CD14-positive monocyte (primary cell): ENCODE data around the gene C16orf92. TPM values are rescaled to one million over a fixed set of nuclear protein-coding genes. Genes with fewer than 3 reads are reported as not detected.

Source experiments
- DNase-seq, 3 donors: peaks; one replicate each; pipeline ENCODE4 v3.0.0-alpha.2; 2011 to 2022
- H2AFZ ChIP-seq: 2 replicates; pipeline ENCODE4 v1.6.0; 2012; ENCODE audit warnings: mild to moderate bottlenecking, low read depth, low read length, inconsistent platforms; ENCODE audit not compliant: insufficient read depth, poor library complexity, severe bottlenecking
- H3K27ac ChIP-seq, 2 donors: 1 replicate in 1 of 2; 2 replicates in 1 of 2; pipeline ENCODE4 v1.5.1; 2012 to 2013; ENCODE audit warnings: low read length in 2 of 2, control low read depth in 1 of 2, inconsistent platforms in 1 of 2, low read depth in 1 of 2, mild to moderate bottlenecking in 1 of 2
- H3K27me3 ChIP-seq, 2 donors: one replicate each; pipeline versions ENCODE4 v1.6.0 to v1.6.1; 2011 to 2013; ENCODE audit warnings: low read length in 2 of 2; ENCODE audit not compliant: control insufficient read depth in 2 of 2, insufficient read depth in 2 of 2
- H3K36me3 ChIP-seq, 2 donors: replicated peaks in 1 of 2; 1 replicate in 1 of 2; 2 replicates in 1 of 2; pipeline versions ENCODE4 v1.5.1 to v1.6.1; 2012 to 2013; ENCODE audit warnings: low read length in 2 of 2, control low read depth in 1 of 2, inconsistent platforms in 1 of 2, mild to moderate bottlenecking in 1 of 2; ENCODE audit not compliant: insufficient read depth in 2 of 2, control insufficient read depth in 1 of 2
- H3K4me1 ChIP-seq, 2 donors: 1 replicate in 1 of 2; 2 replicates in 1 of 2; pipeline versions ENCODE4 v1.5.1 to v1.6.1; 2012 to 2013; ENCODE audit warnings: low read length in 2 of 2, control low read depth in 1 of 2, inconsistent platforms in 1 of 2, mild to moderate bottlenecking in 1 of 2, moderate library complexity in 1 of 2; ENCODE audit not compliant: insufficient read depth in 2 of 2, control insufficient read depth in 1 of 2
- H3K4me2 ChIP-seq: replicated peaks from 2 replicates; pipeline ENCODE3; 2012; ENCODE audit warnings: low read length, moderate library complexity, mild to moderate bottlenecking; ENCODE audit not compliant: poor library complexity, severe bottlenecking; ENCODE audit errors: extremely low read depth
- H3K4me3 ChIP-seq, 3 experiments: fragments of 200-600 bp in 1 of 3; sonication (generic) in 1 of 3; replicated peaks in 1 of 3; 1 replicate in 2 of 3; 2 replicates in 1 of 3; pipeline ENCODE4 v1.5.1; 2011 to 2013; ENCODE audit warnings: low read length in 3 of 3, mild to moderate bottlenecking in 3 of 3, control low read depth in 2 of 3, low read depth in 2 of 3, inconsistent platforms in 1 of 3, moderate library complexity in 1 of 3
- H3K79me2 ChIP-seq: 2 replicates; pipeline ENCODE4 v1.6.0; 2012; ENCODE audit warnings: mild to moderate bottlenecking, control low read depth, inconsistent platforms, low read length, moderate library complexity; ENCODE audit not compliant: insufficient read depth
- H3K9ac ChIP-seq: 2 replicates; pipeline ENCODE4 v1.6.0; 2017; ENCODE audit warnings: low read length, mild to moderate bottlenecking; ENCODE audit not compliant: insufficient read depth, poor library complexity, severe bottlenecking
- H3K9me3 ChIP-seq, 2 donors: replicated peaks in 1 of 2; 1 replicate in 1 of 2; 2 replicates in 1 of 2; pipeline versions ENCODE4 v1.5.1 to v1.6.1; 2012 to 2013; ENCODE audit warnings: low read length in 2 of 2, control low read depth in 1 of 2; ENCODE audit not compliant: control insufficient read depth in 1 of 2, insufficient read depth in 1 of 2
- H4K20me1 ChIP-seq: 2 replicates; pipeline ENCODE4 v1.6.0; 2012; ENCODE audit warnings: mild to moderate bottlenecking, low read length, control low read depth, moderate library complexity; ENCODE audit not compliant: insufficient read depth
- H3K27ac Mint-ChIP-seq, 7 donors: one replicate each; pipeline ENCODE4 v1.8.0; 2020; ENCODE audit warnings: mild to moderate bottlenecking in 7 of 7, mixed read lengths in 7 of 7, moderate library complexity in 6 of 7, inconsistent platforms in 2 of 7
- H3K27me3 Mint-ChIP-seq, 3 donors: one replicate each; pipeline ENCODE4 v1.8.0; 2021 to 2022; ENCODE audit warnings: low read depth in 3 of 3, mild to moderate bottlenecking in 3 of 3, mixed read lengths in 3 of 3, moderate library complexity in 3 of 3, inconsistent platforms in 1 of 3
- H3K36me3 Mint-ChIP-seq, 2 donors: one replicate each; pipeline ENCODE4 v1.8.0; 2020; ENCODE audit warnings: mixed read lengths in 2 of 2, inconsistent platforms in 1 of 2, mild to moderate bottlenecking in 1 of 2
- H3K4me1 Mint-ChIP-seq: one replicate; pipeline ENCODE4 v1.8.0; 2020; ENCODE audit warnings: mild to moderate bottlenecking, mixed read lengths
- H3K4me3 Mint-ChIP-seq, 2 donors: one replicate each; pipeline ENCODE4 v1.8.0; 2020; ENCODE audit warnings: mild to moderate bottlenecking in 2 of 2, mixed read lengths in 2 of 2, moderate library complexity in 1 of 2
- H3K9me3 Mint-ChIP-seq, 7 donors: one replicate each; pipeline ENCODE4 v1.8.0; 2020 to 2022; ENCODE audit warnings: mixed read lengths in 7 of 7, mild to moderate bottlenecking in 6 of 7, moderate library complexity in 6 of 7, inconsistent platforms in 2 of 7
- CTCF ChIP-seq: fragments of 200-600 bp; IDR thresholded peaks from one replicate; pipeline ENCODE4 v1.8.0; 2022; ENCODE audit warnings: antibody characterized with exemption, mild to moderate bottlenecking
- WGBS: methylation state at CpG from one replicate; pipeline ENCODE4 v1.1.5; 2013; ENCODE audit warnings: missing lambda C conversion rate; ENCODE audit not compliant: insufficient coverage; 5-methylcytosine and 5-hydroxymethylcytosine counted together
- intact Hi-C, 2 donors: fragments of 100-400 bp; cut with micrococcal nuclease; formaldehyde crosslinking; loops; one replicate each; pipeline versions ENCODE4 v1.15.0 to v1.15.1; 2023
- polyA plus RNA-seq, 3 donors: library from polyadenylated mRNA; depleted of rRNA in 1 of 3; unstranded in 2 of 3; stranded (reverse) in 1 of 3; fragments of 300-500 nt in 2 of 3; fragments of >200 nt in 1 of 3; fragmentation: Illumina TruSeq in 2 of 3; gene quantifications; 1 replicate in 2 of 3; 2 replicates in 1 of 3; pipeline ENCODE4 v1.2.3, GENCODE V29; 2012 to 2021

The C16orf92 gene
- polyA plus RNA-seq, 3 donors, result not detected

- Mint-ChIP-seq H3K36me3 (peaks cover 34 to 56% of the 10 kb centered on the region in 2 donors), H3K27ac (peak overlapping the region; percentile 82 to 96 (median 93)), H3K9me3 (peaks cover 0 to 5% (median 2%) of the 10 kb centered on the region in 7 donors), H3K4me3 (peak overlapping the region; percentile 91 to 94), H3K4me1 (peaks cover 38% of the 10 kb centered on the region), H3K27me3 (peaks cover 0 to 5% (median 2%) of the 10 kb centered on the region in 3 donors)
- Histone ChIP-seq H3K4me2 (peak overlapping the region; percentile 100), H3K79me2 (peaks cover 46% of the 10 kb centered on the region), H3K4me3 (peak overlapping the region; percentile 79 to 100 (median 98)), H3K9me3 (no peaks in the 10 kb centered on the region), H2AFZ (peak overlapping the region; percentile 98), H4K20me1 (peaks cover 47% of the 10 kb centered on the region), H3K36me3 (peaks cover 34 to 46% of the 10 kb centered on the region in 2 donors), H3K4me1 (peaks cover 31 to 43% of the 10 kb centered on the region in 2 donors), H3K9ac (peak overlapping the region; percentile 83), H3K27me3 (no peaks in the 10 kb centered on the region), H3K27ac (peak overlapping the region; percentile 63 to 77)
- TF ChIP-seq CTCF, result no peak
- DNase-seq, result peak; percentile 64 to 75 (median 66)
- 0% methylated on average over 10 of the region's 31 CpGs for WGBS
- intact Hi-C loops, result loop anchor here (1.0 to 10.0 kb wide), 2 partner anchors 22 to 110 kb away; partner anchors contain the start of genes CDIPT (in 1 of the 2) and INO80E (in 1 of the 2)
These were observed 48.5 kb upstream of the C16orf92 start for GRCh38 chr16:29974291-29975133.

GRCh38 chr16:29975134-29975538 is 47.9 kb upstream of the C16orf92 start:
- Histone ChIP-seq H3K4me2 (peak overlapping the region; percentile 100), H4K20me1 (peaks cover 47% of the 10 kb centered on the region), H3K4me1 (peaks cover 31 to 43% of the 10 kb centered on the region in 2 donors), H3K4me3 (peak overlapping the region; percentile 79 to 100 (median 98)), H3K36me3 (peaks cover 41 to 47% of the 10 kb centered on the region in 2 donors), H3K27me3 (no peaks in the 10 kb centered on the region), H3K9me3 (no peaks in the 10 kb centered on the region), H3K9ac (peak overlapping the region; percentile 83), H2AFZ (peak overlapping the region; percentile 98), H3K79me2 (peaks cover 46% of the 10 kb centered on the region), H3K27ac (peak overlapping the region in 1 of 2 donors; percentile 77)
- Mint-ChIP-seq H3K4me3 (peak overlapping the region; percentile 91 to 94), H3K27ac (peak overlapping the region in 4 of 7 donors; percentile 68 to 96 (median 92)), H3K9me3 (peaks cover 0 to 3% (median 0%) of the 10 kb centered on the region in 7 donors), H3K27me3 (peaks cover 0 to 5% (median 0%) of the 10 kb centered on the region in 3 donors), H3K36me3 (peaks cover 36 to 56% of the 10 kb centered on the region in 2 donors), H3K4me1 (peaks cover 38% of the 10 kb centered on the region)
- intact Hi-C loops, result loop anchor here in 1 of 2 donors (10.0 kb wide), 1 partner anchor 110 kb away; the partner anchor contains the start of gene CDIPT
- TF ChIP-seq CTCF, result no peak
- WGBS, result 72% methylated on average over 4 of the region's 5 CpGs
- no peak for DNase-seq
